NCI-H1417 treated with DMSO at 0.1 percent for 48 hours (cell line): ENCODE data around the gene REPIN1.
A peak's percentile ranks its signal among the peaks of the same experiment; 100 is the strongest.

ENCODE experiments used
- DNase-seq: peaks from one replicate; lab custom pipeline; 2025; lab: John Stamatoyannopoulos, UW

REPIN1 gene

DNA sequence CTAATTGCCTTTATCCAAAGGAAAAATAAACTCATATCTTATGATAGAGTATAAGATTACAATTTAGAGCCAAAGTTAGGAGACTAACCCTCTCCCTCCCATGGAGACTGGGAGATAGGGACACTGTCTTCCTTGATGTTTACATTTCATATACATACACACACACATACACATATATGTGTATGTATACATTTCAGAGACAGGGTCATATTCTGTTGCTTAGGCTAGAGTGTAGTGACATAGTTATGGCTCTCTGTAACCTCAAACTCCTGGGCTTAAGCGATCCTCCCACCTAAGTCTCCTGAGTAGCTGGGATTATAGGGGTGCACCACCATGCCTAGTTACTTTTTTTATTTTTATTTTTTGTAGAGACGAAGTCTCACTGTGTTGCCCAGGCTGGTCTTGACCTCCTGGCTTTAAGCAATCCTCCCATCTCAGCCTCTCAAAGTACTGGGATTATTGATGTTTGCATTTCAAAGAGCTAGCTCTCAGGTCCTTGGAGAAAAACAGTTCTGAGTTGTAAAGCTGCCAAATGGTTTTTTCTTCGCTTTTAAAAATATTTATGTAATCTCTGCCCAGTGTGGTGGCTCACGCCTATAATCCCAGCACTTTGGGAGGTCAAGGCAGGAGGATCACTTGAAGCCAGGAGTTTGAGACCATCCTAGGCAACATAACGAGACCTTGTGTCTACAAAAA is 8.1 kb upstream of the REPIN1 start:
- no peak for DNase-seq

GRCh38 chr7:150361402-150361801 is 7.2 kb upstream of the REPIN1 start:
- DNase-seq: no peak

GRCh38 chr7:150361807-150362621 is 6.6 kb upstream of the REPIN1 start:
- no peak for DNase-seq

- no peak for DNase-seq
Measured at GRCh38 chr7:150363370-150363769, 5.3 kb upstream of the REPIN1 start.

DNA sequence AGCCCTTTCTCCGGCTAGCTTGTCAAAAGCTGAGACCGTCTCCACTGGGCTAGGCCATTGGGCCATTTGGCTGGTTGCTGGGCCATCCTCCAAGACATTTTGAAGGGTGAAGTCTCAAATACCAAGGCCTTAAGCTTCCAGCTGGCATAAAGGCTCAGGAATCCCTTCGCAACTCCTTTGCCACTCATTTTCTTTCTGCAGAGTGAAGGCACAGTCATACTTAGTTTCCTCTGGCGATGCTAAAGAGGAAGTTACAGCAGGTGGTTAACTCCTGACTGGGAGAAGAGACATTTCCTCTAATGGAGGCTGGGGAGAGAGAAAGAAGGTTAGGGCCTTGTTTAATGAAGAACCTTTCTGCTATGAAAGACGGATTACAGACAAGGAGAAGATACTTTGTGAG is 4.8 kb upstream of the REPIN1 start:
- no peak for DNase-seq

- DNase-seq: no peak
Measured at GRCh38 chr7:150365194-150365593, 3.4 kb upstream of the REPIN1 start.

- DNase-seq: no peak
Measured at GRCh38 chr7:150365673-150366398, 2.8 kb upstream of the REPIN1 start.

GRCh38 chr7:150367677-150368095 is 936 bp upstream of the REPIN1 start:
- DNase-seq: peak; percentile 77

DNA sequence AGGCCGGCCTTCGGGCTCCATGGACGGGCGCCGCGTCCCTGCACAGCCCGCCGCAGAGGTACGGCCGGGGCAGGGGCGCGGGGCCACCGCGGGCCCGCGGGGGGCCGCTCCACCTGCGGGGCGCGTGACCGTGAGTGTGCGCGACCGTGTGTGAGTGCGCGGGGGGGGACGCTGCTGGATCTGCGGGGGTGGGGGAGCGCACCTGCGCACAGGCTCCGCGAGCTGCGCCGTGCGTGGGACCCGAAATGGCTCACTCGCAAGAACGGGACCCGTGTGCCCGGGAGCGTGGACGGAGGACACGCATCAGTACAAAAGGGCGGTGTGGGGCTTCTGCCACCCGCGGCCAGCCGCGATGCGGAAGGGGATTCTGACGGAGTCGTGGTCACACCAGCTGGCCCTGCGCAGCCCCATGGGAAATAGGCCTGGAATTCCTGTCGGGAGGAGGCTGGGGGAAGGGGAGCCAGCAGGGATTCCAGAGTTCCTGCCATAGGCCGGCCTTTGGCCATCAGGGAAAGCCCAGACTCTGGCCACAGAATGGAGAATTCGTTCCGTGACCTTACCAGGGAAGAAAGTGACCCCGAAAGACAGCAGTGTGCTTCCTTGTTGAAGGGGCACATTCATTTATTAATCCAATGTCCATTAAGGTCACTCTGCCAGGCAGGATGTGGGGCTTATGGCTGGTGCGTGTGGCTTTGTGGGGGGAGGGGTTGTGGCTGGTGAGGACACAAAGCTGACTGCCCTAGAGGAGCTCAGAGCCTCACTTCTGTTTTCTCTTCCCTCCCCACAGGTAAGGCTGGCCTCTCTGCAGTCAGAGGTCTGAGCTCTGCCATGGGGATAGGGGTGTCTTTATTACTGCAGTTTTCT is 494 bp downstream of the REPIN1 start:
- DNase-seq: no peak

GRCh38 chr7:150369748-150370501 is 1.3 kb downstream of the REPIN1 start:
- no peak for DNase-seq

- no peak for DNase-seq
Measured at GRCh38 chr7:150370612-150371071, 2.0 kb downstream of the REPIN1 start.

DNA sequence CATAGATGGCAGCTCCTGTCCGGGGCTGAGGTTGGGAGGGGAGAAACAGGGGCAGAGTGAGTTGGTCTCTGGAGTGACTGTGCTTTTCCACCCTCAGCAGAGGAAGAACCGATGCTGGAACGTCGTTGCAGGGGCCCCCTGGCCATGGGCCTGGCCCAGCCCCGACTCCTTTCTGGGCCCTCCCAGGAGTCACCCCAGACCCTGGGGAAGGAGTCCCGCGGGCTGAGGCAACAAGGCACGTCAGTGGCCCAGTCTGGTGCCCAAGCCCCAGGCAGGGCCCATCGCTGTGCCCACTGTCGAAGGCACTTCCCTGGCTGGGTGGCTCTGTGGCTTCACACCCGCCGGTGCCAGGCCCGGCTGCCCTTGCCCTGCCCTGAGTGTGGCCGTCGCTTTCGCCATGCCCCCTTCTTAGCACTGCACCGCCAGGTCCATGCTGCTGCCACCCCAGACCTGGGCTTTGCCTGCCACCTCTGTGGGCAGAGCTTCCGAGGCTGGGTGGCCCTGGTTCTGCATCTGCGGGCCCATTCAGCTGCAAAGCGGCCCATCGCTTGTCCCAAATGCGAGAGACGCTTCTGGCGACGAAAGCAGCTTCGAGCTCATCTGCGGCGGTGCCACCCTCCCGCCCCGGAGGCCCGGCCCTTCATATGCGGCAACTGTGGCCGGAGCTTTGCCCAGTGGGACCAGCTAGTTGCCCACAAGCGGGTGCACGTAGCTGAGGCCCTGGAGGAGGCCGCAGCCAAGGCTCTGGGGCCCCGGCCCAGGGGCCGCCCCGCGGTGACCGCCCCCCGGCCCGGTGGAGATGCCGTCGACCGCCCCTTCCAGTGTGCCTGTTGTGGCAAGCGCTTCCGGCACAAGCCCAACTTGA is 2.7 kb downstream of the REPIN1 start:
- no peak for DNase-seq

DNA sequence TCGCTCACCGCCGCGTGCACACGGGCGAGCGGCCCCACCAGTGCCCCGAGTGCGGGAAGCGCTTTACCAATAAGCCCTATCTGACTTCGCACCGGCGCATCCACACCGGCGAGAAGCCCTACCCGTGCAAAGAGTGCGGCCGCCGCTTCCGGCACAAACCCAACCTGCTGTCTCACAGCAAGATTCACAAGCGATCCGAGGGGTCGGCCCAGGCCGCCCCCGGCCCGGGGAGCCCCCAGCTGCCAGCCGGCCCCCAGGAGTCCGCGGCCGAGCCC is 3.3 kb downstream of the REPIN1 start:
- DNase-seq: no peak

DNA sequence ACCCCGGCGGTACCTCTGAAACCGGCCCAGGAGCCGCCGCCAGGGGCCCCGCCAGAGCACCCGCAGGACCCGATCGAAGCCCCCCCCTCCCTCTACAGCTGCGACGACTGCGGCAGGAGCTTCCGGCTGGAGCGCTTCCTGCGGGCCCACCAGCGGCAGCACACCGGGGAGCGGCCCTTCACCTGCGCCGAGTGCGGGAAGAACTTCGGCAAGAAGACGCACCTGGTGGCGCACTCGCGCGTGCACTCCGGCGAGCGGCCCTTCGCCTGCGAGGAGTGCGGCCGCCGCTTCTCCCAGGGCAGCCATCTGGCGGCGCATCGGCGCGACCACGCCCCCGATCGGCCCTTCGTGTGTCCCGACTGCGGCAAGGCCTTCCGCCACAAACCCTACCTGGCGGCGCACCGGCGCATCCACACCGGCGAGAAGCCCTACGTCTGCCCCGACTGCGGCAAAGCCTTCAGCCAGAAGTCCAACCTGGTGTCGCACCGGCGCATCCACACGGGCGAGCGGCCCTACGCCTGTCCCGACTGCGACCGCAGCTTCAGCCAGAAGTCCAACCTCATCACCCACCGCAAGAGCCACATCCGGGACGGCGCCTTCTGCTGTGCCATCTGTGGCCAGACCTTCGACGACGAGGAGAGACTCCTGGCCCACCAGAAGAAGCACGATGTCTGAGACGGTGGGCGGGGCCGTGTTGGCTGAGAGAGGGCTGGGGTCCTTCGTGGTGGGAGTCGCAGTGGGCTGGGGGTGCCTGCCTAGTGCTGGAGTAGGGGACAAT is 3.8 kb downstream of the REPIN1 start:
- no peak for DNase-seq

GRCh38 chr7:150373049-150373801 is 4.6 kb downstream of the REPIN1 start:
- DNase-seq: no peak

DNA sequence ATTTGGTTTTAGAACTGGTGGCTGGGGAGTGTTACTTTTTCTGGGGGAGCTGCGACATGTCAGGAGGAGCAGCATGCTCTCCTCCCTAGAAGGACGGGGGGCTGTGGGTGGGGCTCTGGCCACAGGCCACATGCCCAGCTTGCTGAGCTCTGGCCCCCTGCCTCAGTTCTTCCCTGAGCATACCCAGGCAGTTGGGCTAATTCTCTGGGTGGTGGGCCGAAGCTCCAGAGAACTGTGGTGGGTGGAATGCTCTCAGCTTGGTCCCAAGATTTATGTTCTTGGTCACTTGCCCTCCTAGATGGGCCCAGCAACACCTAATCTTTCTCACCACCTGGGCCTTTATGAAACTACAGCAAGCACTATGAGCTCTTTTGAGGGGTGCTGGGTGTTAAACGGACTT is 5.4 kb downstream of the REPIN1 start:
- DNase-seq: no peak

- no peak for DNase-seq
Measured at GRCh38 chr7:150374472-150374871, 5.8 kb downstream of the REPIN1 start.

DNA sequence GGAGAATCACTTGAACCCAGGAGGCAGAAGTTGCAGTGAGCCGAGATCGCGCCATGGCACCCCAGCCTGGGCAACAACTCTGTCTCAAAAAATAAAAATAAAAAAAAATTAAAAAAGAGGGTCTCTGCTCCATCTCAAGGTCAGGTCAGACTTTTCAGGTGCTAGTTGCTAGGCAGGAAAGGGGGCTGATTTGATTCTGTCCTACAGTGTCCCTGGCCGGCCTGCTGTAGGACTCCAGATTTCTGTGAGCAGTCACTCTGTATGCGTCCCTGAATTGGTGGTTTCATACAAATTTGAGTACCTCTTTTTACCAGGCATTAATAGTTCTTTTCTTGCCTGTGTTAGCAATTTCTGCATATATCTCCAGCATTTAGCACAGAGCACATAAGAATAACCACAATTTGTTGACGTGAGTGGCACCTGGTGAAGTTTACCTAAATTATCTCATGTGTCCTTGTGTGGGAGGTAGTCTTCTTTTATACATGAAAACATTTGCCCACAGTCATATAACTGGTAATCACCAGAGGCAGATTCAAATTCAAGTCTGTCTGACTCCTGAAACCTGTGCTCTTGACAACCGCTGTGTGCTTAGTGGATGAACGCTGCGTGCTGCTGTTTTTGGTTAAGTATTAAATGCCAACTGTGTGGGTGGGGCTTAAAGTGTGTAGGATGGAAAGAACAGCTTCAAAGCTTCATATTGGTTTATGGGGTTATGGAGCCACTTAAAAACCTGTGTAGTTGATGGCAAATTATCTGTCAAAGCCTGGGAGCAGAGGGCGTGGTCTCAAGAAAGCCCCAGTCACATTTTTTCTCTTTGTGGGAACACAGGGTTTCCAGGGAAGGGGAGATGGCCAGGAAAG is 7.3 kb downstream of the REPIN1 start:
- no peak for DNase-seq
